ENCODE results near the gene AIFM2. TPM values are rescaled to one million over a fixed set of nuclear protein-coding genes. Genes with fewer than 3 reads are reported as not detected.

The AIFM2 gene
- total RNA-seq, 6 donors from 2014 or later, result 12.0 to 21.0 (median 17.2) TPM

- Histone ChIP-seq H3K4me1 (no peaks in the 10 kb centered on the region), H3K27ac (no peak overlapping the region), H3K36me3 (no peaks in the 10 kb centered on the region), H3K4me3 (no peak overlapping the region), H3K9me3 (no peaks in the 10 kb centered on the region), H3K27me3 (no peaks in the 10 kb centered on the region)
- TF ChIP-seq POLR2AphosphoS5 (IDR thresholded peaks at IDR 0.05), result no peak
- TF ChIP-seq CTCF (IDR thresholded peaks at IDR 0.05), result no peak
- no peak for TF ChIP-seq EP300 (IDR thresholded peaks at IDR 0.05)
- TF ChIP-seq POLR2A (IDR thresholded peaks at IDR 0.05), result no peak
- no peak for DNase-seq
- ATAC-seq (ENCODE audit: low FRiP score in 2 of 2), result no peak
- 65 to 81% methylated on average over 10 of the region's 10 CpGs for WGBS, 2 donors
Observed at GRCh38 chr10:70063418-70064098, 69.1 kb downstream of the AIFM2 start.

Other genes starting within 250 kb of the AIFM2 start
- gene MACROH2A2, start 80.0 kb downstream of the AIFM2 start, total RNA-seq, result 10 to 100 TPM in 1 of 6 donors, 1 to 10 TPM in 5; 5.2 to 10.9 (median 7.1) TPM
- 10 to 100 TPM in 5 of 6 donors, 1 to 10 TPM in 1; 9.1 to 23.0 (median 15.7) TPM for gene TYSND1, start 13.9 kb upstream of the AIFM2 start, total RNA-seq
- gene SAR1A, start 37.7 kb upstream of the AIFM2 start, total RNA-seq, result 100 to 1,000 TPM in 4 of 6 donors, 10 to 100 TPM in 2; 34.3 to 130 (median 112) TPM
- gene PPA1, start 100.6 kb upstream of the AIFM2 start, total RNA-seq, result 100 to 1,000 TPM in 5 of 6 donors, 10 to 100 TPM in 1; 46.1 to 205 (median 154) TPM
- gene NPFFR1, start 151.2 kb upstream of the AIFM2 start, total RNA-seq, result 1 to 10 TPM in 1 of 6 donors, under 1 TPM in 5; 0.15 to 1.0 (median 0.29) TPM
- gene LRRC20, start 249.8 kb upstream of the AIFM2 start, total RNA-seq, result 10 to 100 TPM in 3 of 6 donors, 1 to 10 TPM in 3; 7.9 to 17.0 (median 10.7) TPM